CD1c-positive myeloid dendritic cell (primary cell): Measurements from ENCODE around the gene NT5C3A.
A peak's percentile ranks its signal among the peaks of the same experiment; 100 is the strongest.
"Not testable (repeated sequence)": the region's sequence is repeated elsewhere in the genome, so short reads cannot be mapped to it uniquely, and the experiment has no call there.

Experiments
- DNase-seq: peaks from one replicate; pipeline ENCODE4 v3.0.0-alpha.2; 2016; ENCODE audit errors: extremely low spot score

Gene NT5C3A

GRCh38 chr7:33041631-33042428 is 20.7 kb downstream of the NT5C3A start:
- no peak for DNase-seq

GRCh38 chr7:33040803-33041516 is 21.6 kb downstream of the NT5C3A start:
- peak; percentile 61 for DNase-seq

- DNase-seq = no peak
Observed at GRCh38 chr7:33039903-33040292, 22.7 kb downstream of the NT5C3A start.

- peak; percentile 56 for DNase-seq
Observed at GRCh38 chr7:33039257-33039902, 23.2 kb downstream of the NT5C3A start.

GRCh38 chr7:33038639-33039038 is 23.9 kb downstream of the NT5C3A start:
- no peak for DNase-seq

GRCh38 chr7:33035776-33036175 is 26.8 kb downstream of the NT5C3A start:
- DNase-seq = no peak

GRCh38 chr7:33024189-33024757 is 38.3 kb downstream of the NT5C3A start:
- DNase-seq = no peak

GRCh38 chr7:33012364-33012763 is 50.2 kb downstream of the NT5C3A start:
- DNase-seq = no peak

- no peak for DNase-seq
Observed at GRCh38 chr7:33009734-33010133, 52.8 kb downstream of the NT5C3A start.

GRCh38 chr7:33005690-33006089 is 56.9 kb downstream of the NT5C3A start:
- DNase-seq = not testable (repeated sequence)

- not testable (repeated sequence) for DNase-seq
Observed at GRCh38 chr7:33005193-33005592, 57.4 kb downstream of the NT5C3A start.

GRCh38 chr7:33004104-33004616 is 58.4 kb downstream of the NT5C3A start:
- DNase-seq = not testable (repeated sequence)

GRCh38 chr7:33003111-33003510 is 59.5 kb downstream of the NT5C3A start:
- DNase-seq = not testable (repeated sequence)

GRCh38 chr7:32999380-32999779 is 63.2 kb downstream of the NT5C3A start:
- DNase-seq = not testable (repeated sequence)

- DNase-seq = not testable (repeated sequence)
Observed at GRCh38 chr7:32998361-32999171, 64.0 kb downstream of the NT5C3A start.

GRCh38 chr7:32997956-32998355 is 64.6 kb downstream of the NT5C3A start:
- DNase-seq = not testable (repeated sequence)

- not testable (repeated sequence) for DNase-seq
Observed at GRCh38 chr7:32992750-32993149, 69.8 kb downstream of the NT5C3A start.

GRCh38 chr7:32991975-32992700 is 70.4 kb downstream of the NT5C3A start:
- not testable (repeated sequence) for DNase-seq

- DNase-seq = not testable (repeated sequence)
Observed at GRCh38 chr7:32991068-32991585, 71.4 kb downstream of the NT5C3A start.

- not testable (repeated sequence) for DNase-seq
Observed at GRCh38 chr7:32988148-32988547, 74.4 kb downstream of the NT5C3A start.
